ENCODE measurements around the gene WNT3.

WNT3 gene

GRCh38 chr17:46756861-46757260 lies 61.6 kb downstream of the WNT3 start:
- ChIA-PET CTCF (no interaction called here), POLR2A (no interaction called here)
- no peak for DNase-seq (ENCODE audit: low read depth, low spot score)

DNA sequence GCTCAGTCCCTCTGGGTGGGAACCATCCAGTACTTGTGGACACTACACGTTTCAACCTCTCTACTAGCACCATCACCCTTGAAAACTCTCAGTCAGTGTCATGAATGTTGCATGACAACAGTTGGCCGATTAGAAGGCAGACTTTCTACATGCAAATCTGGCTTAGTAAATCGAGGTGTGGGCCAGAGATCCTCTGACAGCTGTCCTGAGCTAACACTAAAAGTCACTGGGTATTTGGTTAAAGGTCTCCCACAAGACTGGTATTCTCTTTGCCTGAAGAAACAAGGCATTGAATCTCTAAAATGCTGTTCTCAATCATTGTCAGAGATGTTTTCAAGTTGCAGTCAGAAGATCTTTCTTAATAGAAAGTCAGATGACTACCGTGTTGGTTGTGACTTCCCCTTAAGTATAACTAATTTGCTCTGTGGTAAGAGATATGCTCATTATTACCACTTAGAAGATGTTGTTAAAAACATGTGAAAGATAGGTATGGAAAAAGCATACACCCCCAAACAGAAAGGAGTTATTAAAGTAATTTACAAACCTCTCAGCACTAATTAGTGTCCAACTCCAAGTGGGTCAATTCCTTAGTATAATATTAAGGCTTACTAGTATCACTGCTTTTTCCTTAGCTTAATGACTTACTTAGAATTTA lies 62.3 kb downstream of the WNT3 start:
- no peak for DNase-seq (ENCODE audit: low read depth, low spot score)
- POLR2A ChIA-PET = no interaction called here
- CTCF ChIA-PET = no interaction called here
- no peak overlapping the region for H3K4me3 ChIP-seq (ENCODE audit: low read depth, low read length)
- TF ChIP-seq, protein P1, sequence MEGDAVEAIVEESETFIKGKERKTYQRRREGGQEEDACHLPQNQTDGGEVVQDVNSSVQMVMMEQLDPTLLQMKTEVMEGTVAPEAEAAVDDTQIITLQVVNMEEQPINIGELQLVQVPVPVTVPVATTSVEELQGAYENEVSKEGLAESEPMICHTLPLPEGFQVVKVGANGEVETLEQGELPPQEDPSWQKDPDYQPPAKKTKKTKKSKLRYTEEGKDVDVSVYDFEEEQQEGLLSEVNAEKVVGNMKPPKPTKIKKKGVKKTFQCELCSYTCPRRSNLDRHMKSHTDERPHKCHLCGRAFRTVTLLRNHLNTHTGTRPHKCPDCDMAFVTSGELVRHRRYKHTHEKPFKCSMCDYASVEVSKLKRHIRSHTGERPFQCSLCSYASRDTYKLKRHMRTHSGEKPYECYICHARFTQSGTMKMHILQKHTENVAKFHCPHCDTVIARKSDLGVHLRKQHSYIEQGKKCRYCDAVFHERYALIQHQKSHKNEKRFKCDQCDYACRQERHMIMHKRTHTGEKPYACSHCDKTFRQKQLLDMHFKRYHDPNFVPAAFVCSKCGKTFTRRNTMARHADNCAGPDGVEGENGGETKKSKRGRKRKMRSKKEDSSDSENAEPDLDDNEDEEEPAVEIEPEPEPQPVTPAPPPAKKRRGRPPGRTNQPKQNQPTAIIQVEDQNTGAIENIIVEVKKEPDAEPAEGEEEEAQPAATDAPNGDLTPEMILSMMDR (IDR thresholded peaks at IDR 0.05; ENCODE audit: insufficient read depth, low read length, missing control alignments) = no peak

More at GRCh38 chr17:46756861-46757260, 61.6 kb downstream of the WNT3 start:
- TF ChIP-seq, protein P1 (IDR thresholded peaks at IDR 0.05; ENCODE audit: insufficient read depth, low read length, missing control alignments) = no peak
- no peak overlapping the region for H3K4me3 ChIP-seq (ENCODE audit: low read depth, low read length)

- TF ChIP-seq, protein P1 (IDR thresholded peaks at IDR 0.05; ENCODE audit: insufficient read depth, low read length, missing control alignments) = no peak
- CTCF ChIA-PET = interaction anchor here (1.4 kb wide), 1 partner anchor 9 kb away, joined by 5 read pairs; no protein-coding TSS in a partner anchor
- DNase-seq (ENCODE audit: low read depth, low spot score) = no peak
- H3K4me3 ChIP-seq (ENCODE audit: low read depth, low read length) = no peak overlapping the region
- POLR2A ChIA-PET = no interaction called here
Observed at GRCh38 chr17:46753776-46754175, 64.7 kb downstream of the WNT3 start.

DNA sequence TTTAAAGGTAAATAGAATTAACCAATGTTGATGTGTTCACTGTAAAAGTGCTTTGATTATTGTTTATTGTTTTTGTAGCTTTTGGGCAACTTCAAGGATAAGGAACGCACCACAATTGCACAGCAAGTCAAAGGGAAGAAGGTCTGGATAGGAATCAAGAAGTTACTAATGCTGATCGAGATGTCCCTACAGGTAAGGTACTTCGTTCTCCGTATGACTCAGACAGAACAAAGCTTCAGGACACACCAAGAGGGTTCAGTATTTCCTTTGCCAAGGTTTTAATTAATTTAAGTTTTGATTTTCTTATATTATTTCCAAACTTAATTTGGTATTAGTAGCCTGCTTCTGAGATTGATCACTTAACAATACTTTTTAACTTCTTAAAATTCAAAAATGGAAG lies 67.1 kb downstream of the WNT3 start:
- TF ChIP-seq, protein P1 (IDR thresholded peaks at IDR 0.05; ENCODE audit: insufficient read depth, low read length, missing control alignments) = no peak
- POLR2A ChIA-PET = no interaction called here
- DNase-seq (ENCODE audit: low read depth, low spot score) = no peak
- no peak overlapping the region for H3K4me3 ChIP-seq (ENCODE audit: low read depth, low read length)
- CTCF ChIA-PET = interaction anchor here (1.8 kb wide), 1 partner anchor 19 kb away, joined by 4 read pairs; no protein-coding TSS in a partner anchor

GRCh38 chr17:46745376-46745775 lies 73.1 kb downstream of the WNT3 start:
- H3K4me3 ChIP-seq (ENCODE audit: low read depth, low read length) = no peak overlapping the region
- no peak for DNase-seq (ENCODE audit: low read depth, low spot score)
- TF ChIP-seq, protein P1 (IDR thresholded peaks at IDR 0.05; ENCODE audit: insufficient read depth, low read length, missing control alignments) = no peak
- CTCF ChIA-PET = interaction anchor here (0.6 to 0.9 kb wide), 2 partner anchors 16 to 592 kb away, joined by 3 to 4 read pairs; no protein-coding TSS in a partner anchor
- POLR2A ChIA-PET = no interaction called here

GRCh38 chr17:46744441-46744840 lies 74.1 kb downstream of the WNT3 start:
- DNase-seq (ENCODE audit: low read depth, low spot score) = no peak
- no peak overlapping the region for H3K4me3 ChIP-seq (ENCODE audit: low read depth, low read length)
- CTCF ChIA-PET = interaction anchor here (0.9 kb wide), 1 partner anchor 17 kb away, joined by 3 read pairs; no protein-coding TSS in a partner anchor
- TF ChIP-seq, protein P1 (IDR thresholded peaks at IDR 0.05; ENCODE audit: insufficient read depth, low read length, missing control alignments) = no peak
- POLR2A ChIA-PET = no interaction called here
